Endothelial cell of umbilical vein (primary cell): ENCODE data around the gene CELF5. TPM values are rescaled to one million over a fixed set of nuclear protein-coding genes. Genes with fewer than 3 reads are reported as not detected.

Experiments
- BruUV-seq: library from RNA; stranded (reverse); fragments of 400-500 nt; replicated peaks from 2 replicates; lab custom pipeline; 2021; lab: Mats Ljungman, UMichigan
- CTCF ChIA-PET: fragments of 300-600, 350-600 bp; sonication (Branson Sonifier 250); formaldehyde crosslinking; loops from one replicate; lab custom pipeline; 2021; ENCODE audit warnings: antibody characterized with exemption, inconsistent platforms; lab: Charles Lee
- POLR2A ChIA-PET: fragments of 300-600, 350-600 bp; sonication (Branson Sonifier 250); formaldehyde crosslinking; loops from one replicate; lab custom pipeline; 2021; ENCODE audit warnings: antibody characterized with exemption, inconsistent platforms; lab: Charles Lee
- DNase-seq: peaks from one replicate; pipeline ENCODE4 v3.0.0-alpha.2; 2011; ENCODE audit warnings: low read depth, low spot score
- FAIRE-seq: peaks from 2 replicates; lab custom pipeline; 2011; peaks lifted over from hg19 to GRCh38; lab: Jason Lieb, UNC
- H2AFZ ChIP-seq: 2 replicates; pipeline ENCODE4 v1.6.0; 2012; ENCODE audit warnings: low read depth, low read length, control low read depth, inconsistent platforms
- H3K27ac ChIP-seq: 2 replicates; pipeline ENCODE4 v1.5.1; 2011; ENCODE audit warnings: low read depth, mild to moderate bottlenecking, control low read depth, low read length, moderate library complexity; ENCODE audit not compliant: insufficient read depth
- H3K27me3 ChIP-seq, 2 experiments: 2 replicates each; pipeline versions ENCODE4 v1.6.0 to v1.6.1; 2011; ENCODE audit warnings: low read length in 2 of 2, mixed read lengths in 1 of 2; ENCODE audit not compliant: control insufficient read depth in 2 of 2, insufficient read depth in 2 of 2
- H3K36me3 ChIP-seq, 2 experiments: 2 replicates in 1 of 2; 3 replicates in 1 of 2; pipeline ENCODE4 v1.5.1; 2011; ENCODE audit warnings: low read length in 2 of 2, mild to moderate bottlenecking in 1 of 2, moderate library complexity in 1 of 2; ENCODE audit not compliant: control insufficient read depth in 2 of 2, insufficient read depth in 2 of 2; ENCODE audit errors: extremely low read depth in 1 of 2
- H3K4me1 ChIP-seq: 3 replicates; pipeline ENCODE4 v1.5.1; 2011; ENCODE audit warnings: mild to moderate bottlenecking, low read length; ENCODE audit not compliant: control insufficient read depth, insufficient read depth; ENCODE audit errors: extremely low read depth
- H3K4me2 ChIP-seq: 2 replicates; pipeline ENCODE4 v1.6.1; 2011; ENCODE audit warnings: low read length, control low read depth, mixed read lengths; ENCODE audit not compliant: insufficient read depth
- H3K4me3 ChIP-seq, 3 experiments: fragments of 200-600 bp in 1 of 3; sonication (generic), shearing (Covaris generic) in 1 of 3; replicated peaks in 1 of 3; 2 replicates each; pipeline ENCODE4 v1.5.1; 2011 to 2016; ENCODE audit warnings: control low read depth in 3 of 3, low read length in 3 of 3, mild to moderate bottlenecking in 2 of 3, inconsistent platforms in 1 of 3, low read depth in 1 of 3, moderate library complexity in 1 of 3; ENCODE audit not compliant: insufficient read depth in 1 of 3
- H3K79me2 ChIP-seq: 2 replicates; pipeline ENCODE4 v1.6.0; 2012; ENCODE audit warnings: low read length, inconsistent platforms; ENCODE audit not compliant: control insufficient read depth, insufficient read depth
- H3K9ac ChIP-seq: replicated peaks from 2 replicates; pipeline ENCODE3; 2011; ENCODE audit warnings: low read length, control low read depth; ENCODE audit not compliant: insufficient read depth; ENCODE audit errors: extremely low read depth
- H3K9me1 ChIP-seq: replicated peaks from 3 replicates; pipeline ENCODE4 v1.6.0; 2011; ENCODE audit warnings: mild to moderate bottlenecking, low read length; ENCODE audit not compliant: control insufficient read depth, insufficient read depth; ENCODE audit errors: extremely low read depth
- H3K9me3 ChIP-seq: replicated peaks from 2 replicates; pipeline ENCODE4 v1.5.1; 2012; ENCODE audit warnings: low read length, inconsistent platforms; ENCODE audit not compliant: control insufficient read depth, insufficient read depth
- H4K20me1 ChIP-seq: replicated peaks from 2 replicates; pipeline ENCODE3; 2011; ENCODE audit warnings: mild to moderate bottlenecking, low read length; ENCODE audit not compliant: control insufficient read depth, insufficient read depth; ENCODE audit errors: extremely low read depth
- EZH2 ChIP-seq: IDR thresholded peaks from 2 replicates; pipeline ENCODE4 v1.6.1; 2012; ENCODE audit warnings: borderline replicate concordance, low read depth, mild to moderate bottlenecking, moderate library complexity, low read length, inconsistent platforms; ENCODE audit not compliant: severe bottlenecking
- FOS ChIP-seq: IDR thresholded peaks from 2 replicates; pipeline ENCODE4 v1.6.1; 2011; ENCODE audit warnings: mild to moderate bottlenecking, low read length, moderate library complexity, borderline replicate concordance; ENCODE audit not compliant: insufficient read depth
- GATA2 ChIP-seq: IDR thresholded peaks from 2 replicates; pipeline ENCODE4 v1.7.0; 2011; ENCODE audit warnings: low read depth, mild to moderate bottlenecking, moderate library complexity, mixed read lengths, low read length; ENCODE audit not compliant: insufficient read length, insufficient read depth
- JUN ChIP-seq: IDR thresholded peaks from 2 replicates; pipeline ENCODE4 v1.6.1; 2011; ENCODE audit warnings: borderline replicate concordance, low read depth; ENCODE audit not compliant: insufficient read length, insufficient read depth
- MYC ChIP-seq: IDR thresholded peaks from one replicate; pipeline ENCODE4 v1.6.1; 2011; ENCODE audit warnings: mild to moderate bottlenecking, low read depth, low read length
- POLR2A ChIP-seq: IDR thresholded peaks from 2 replicates; pipeline ENCODE4 v1.6.1; 2012; ENCODE audit warnings: low read depth, mild to moderate bottlenecking, control low read depth, low read length
- POLR2AphosphoS5 ChIP-seq: IDR thresholded peaks from 2 replicates; pipeline ENCODE4 v1.6.1; 2012; ENCODE audit warnings: low read depth, mild to moderate bottlenecking, control low read depth, low read length, moderate library complexity; ENCODE audit not compliant: insufficient read depth
- dilution Hi-C: fragments of 300-500 bp; cut with MboI; formaldehyde crosslinking; loops from one replicate; pipeline ENCODE4 v1.15.0; 2019; ENCODE audit warnings: low sequenced_read_pairs; ENCODE audit not compliant: extremely low pct_ligation_motif_present
- intact Hi-C: fragments of 100-400 bp; cut with micrococcal nuclease; formaldehyde crosslinking; loops from one replicate; pipeline ENCODE4 v1.10.0; 2022
- polyA plus RNA-seq, 4 experiments: library from polyadenylated mRNA; depleted of rRNA in 3 of 4; stranded (reverse) in 3 of 4; unstranded in 1 of 4; fragments of >200 nt; gene quantifications; 2 replicates each; pipeline versions ENCODE4 v1.2.1 to v1.2.3, GENCODE V29; 2011 to 2012; ENCODE audit warnings: missing spikeins in 1 of 4
- total RNA-seq: library from RNA; stranded (reverse); gene quantifications from 2 replicates; pipeline ENCODE4 v1.2.3, GENCODE V29; 2021
- TF ChIP-seq, protein P1 (sequence below), 2 donors: IDR thresholded peaks; 1 replicate in 1 of 2; 2 replicates in 1 of 2; pipeline ENCODE4 v1.5.1; 2011; ENCODE audit warnings: low read length in 2 of 2, mild to moderate bottlenecking in 2 of 2, moderate library complexity in 2 of 2, control low read depth in 1 of 2, inconsistent platforms in 1 of 2, low read depth in 1 of 2; ENCODE audit not compliant: insufficient read depth in 1 of 2; ENCODE audit errors: extremely low read depth in 1 of 2
- TF ChIP-seq, protein P2 (sequence below): IDR thresholded peaks from 2 replicates; pipeline ENCODE4 v1.6.1; 2011; ENCODE audit not compliant: insufficient read depth, insufficient read length

CELF5 gene
- total and polyA plus RNA-seq, 2 donors (not counting 3 experiments of a cell fraction or from before 2014, with no cell fraction given): not detected

DNA sequence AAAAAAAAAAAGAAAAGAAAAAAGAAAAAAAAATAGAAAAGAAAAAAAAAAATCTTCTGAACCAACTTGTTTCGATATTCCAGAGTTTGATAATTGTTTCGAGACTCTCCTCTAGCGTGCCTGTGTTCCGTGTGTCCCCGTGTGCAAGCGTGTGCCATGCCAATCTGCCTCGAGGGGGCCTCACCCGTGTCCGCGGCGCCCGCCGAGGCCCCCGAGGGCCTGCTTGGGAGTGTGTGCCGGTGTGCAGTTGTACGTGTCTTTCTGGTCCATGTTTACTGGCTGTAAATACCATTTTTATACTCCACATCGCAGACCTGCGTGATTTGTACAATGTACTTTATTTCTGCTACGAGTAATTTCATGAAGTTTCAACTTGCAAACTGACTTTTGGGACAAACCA, 72.0 kb downstream of the CELF5 start:
- H4K20me1 ChIP-seq: no peaks in the 10 kb centered on the region
- no peaks in the 10 kb centered on the region for H3K4me1 ChIP-seq
- no peaks in the 10 kb centered on the region for H3K9me3 ChIP-seq
- dilution Hi-C loops: no loop called here
- ChIA-PET CTCF (interaction anchor here (1.1 kb wide), 1 partner anchor 8 kb away, joined by 9 read pairs; no protein-coding TSS in a partner anchor), POLR2A (no interaction called here)
- H3K4me3 ChIP-seq: no peak overlapping the region
- DNase-seq (no peak), FAIRE-seq (no peak)
- H3K9ac ChIP-seq: no peak overlapping the region
- TF ChIP-seq JUN: no peak
- no peak for TF ChIP-seq EZH2
- TF ChIP-seq POLR2A: no peak
- TF ChIP-seq, protein P1, sequence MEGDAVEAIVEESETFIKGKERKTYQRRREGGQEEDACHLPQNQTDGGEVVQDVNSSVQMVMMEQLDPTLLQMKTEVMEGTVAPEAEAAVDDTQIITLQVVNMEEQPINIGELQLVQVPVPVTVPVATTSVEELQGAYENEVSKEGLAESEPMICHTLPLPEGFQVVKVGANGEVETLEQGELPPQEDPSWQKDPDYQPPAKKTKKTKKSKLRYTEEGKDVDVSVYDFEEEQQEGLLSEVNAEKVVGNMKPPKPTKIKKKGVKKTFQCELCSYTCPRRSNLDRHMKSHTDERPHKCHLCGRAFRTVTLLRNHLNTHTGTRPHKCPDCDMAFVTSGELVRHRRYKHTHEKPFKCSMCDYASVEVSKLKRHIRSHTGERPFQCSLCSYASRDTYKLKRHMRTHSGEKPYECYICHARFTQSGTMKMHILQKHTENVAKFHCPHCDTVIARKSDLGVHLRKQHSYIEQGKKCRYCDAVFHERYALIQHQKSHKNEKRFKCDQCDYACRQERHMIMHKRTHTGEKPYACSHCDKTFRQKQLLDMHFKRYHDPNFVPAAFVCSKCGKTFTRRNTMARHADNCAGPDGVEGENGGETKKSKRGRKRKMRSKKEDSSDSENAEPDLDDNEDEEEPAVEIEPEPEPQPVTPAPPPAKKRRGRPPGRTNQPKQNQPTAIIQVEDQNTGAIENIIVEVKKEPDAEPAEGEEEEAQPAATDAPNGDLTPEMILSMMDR (IDR thresholded peaks at IDR 0.05; ENCODE audit: extremely low read depth in 1 of 2, insufficient read depth in 1 of 2, low read depth in 1 of 2, low read length in 2 of 2): no peak
- no peak for TF ChIP-seq MYC
- TF ChIP-seq POLR2AphosphoS5: no peak
- no peak for TF ChIP-seq GATA2
- no peak for TF ChIP-seq FOS
- TF ChIP-seq, protein P2, sequence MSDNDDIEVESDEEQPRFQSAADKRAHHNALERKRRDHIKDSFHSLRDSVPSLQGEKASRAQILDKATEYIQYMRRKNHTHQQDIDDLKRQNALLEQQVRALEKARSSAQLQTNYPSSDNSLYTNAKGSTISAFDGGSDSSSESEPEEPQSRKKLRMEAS: no peak
- intact Hi-C loops: no loop called here
- H3K27ac ChIP-seq: no peak overlapping the region
- peaks cover 0 to 4% of the 10 kb centered on the region in 2 experiments for H3K27me3 ChIP-seq
- no peaks in the 10 kb centered on the region for H3K36me3 ChIP-seq
- BruUV-seq: no TSS peak
- no peak overlapping the region for H3K4me2 ChIP-seq
- no peaks in the 10 kb centered on the region for H3K9me1 ChIP-seq
- no peaks in the 10 kb centered on the region for H3K79me2 ChIP-seq
- H2AFZ ChIP-seq: no peak overlapping the region
